ENCODE data around the gene MAGED4B.
"Not testable (repeated sequence)": the region's sequence is repeated elsewhere in the genome, so short reads cannot be mapped to it uniquely, and the experiment has no call there.

MAGED4B gene

GRCh38 chrX:52068666-52069640, at the start of gene MAGED4B:
TSS of gene MAGED4B (minus strand) at chrX:52069183. CDS start at chrX:52068172, 1,011 bp downstream.
- H3K9ac ChIP-seq (ENCODE audit: low read length); H3K27ac ChIP-seq (ENCODE audit: low read length); H3K36me3 ChIP-seq (ENCODE audit: control insufficient read depth, low read depth, low read length); H3K9me3 ChIP-seq (ENCODE audit: control insufficient read depth, low read depth, low read length); H3K27me3 ChIP-seq (ENCODE audit: control insufficient read depth, insufficient read depth, low read length); H3K4me1 ChIP-seq (ENCODE audit: control insufficient read depth, low read depth, low read length); H3K4me3 ChIP-seq (ENCODE audit: low read length): not testable (repeated sequence)

DNA sequence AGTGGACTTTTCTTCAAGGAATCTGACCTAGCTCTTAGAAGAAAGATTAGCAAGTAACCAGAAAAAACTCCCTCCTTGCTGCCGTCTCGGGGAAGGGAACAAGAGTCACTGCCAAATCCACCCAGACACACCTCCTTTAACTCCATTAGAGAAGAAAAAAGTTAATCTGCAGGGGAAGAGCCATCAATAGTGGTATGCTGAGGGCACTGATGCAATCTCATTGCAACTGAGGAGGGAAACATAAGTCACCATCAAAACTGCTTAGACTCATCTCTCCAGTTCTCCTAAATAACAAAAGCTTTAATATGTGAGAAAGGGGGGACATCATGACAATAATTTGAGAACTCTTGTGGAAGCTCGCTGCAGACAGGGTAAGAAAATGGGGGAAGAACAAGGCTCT, 49.3 kb upstream of the MAGED4B start:
- Histone ChIP-seq H3K9ac (ENCODE audit: low read length) (no peak overlapping the region), H3K27ac (ENCODE audit: low read length) (no peak overlapping the region), H3K9me3 (ENCODE audit: control insufficient read depth, low read depth, low read length) (peaks cover 5% of the 10 kb centered on the region), H3K36me3 (ENCODE audit: control insufficient read depth, low read depth, low read length) (no peaks in the 10 kb centered on the region), H3K27me3 (ENCODE audit: control insufficient read depth, insufficient read depth, low read length) (no peaks in the 10 kb centered on the region), H3K4me1 (ENCODE audit: control insufficient read depth, low read depth, low read length) (no peaks in the 10 kb centered on the region), H3K4me3 (ENCODE audit: low read length) (no peak overlapping the region)

- H3K27ac ChIP-seq (ENCODE audit: low read length) = no peak overlapping the region
- peaks cover 19% of the 10 kb centered on the region for H3K9me3 ChIP-seq (ENCODE audit: control insufficient read depth, low read depth, low read length)
- no peaks in the 10 kb centered on the region for H3K36me3 ChIP-seq (ENCODE audit: control insufficient read depth, low read depth, low read length)
- no peaks in the 10 kb centered on the region for H3K27me3 ChIP-seq (ENCODE audit: control insufficient read depth, insufficient read depth, low read length)
- no peak overlapping the region for H3K4me3 ChIP-seq (ENCODE audit: low read length)
- H3K9ac ChIP-seq (ENCODE audit: low read length) = no peak overlapping the region
- no peaks in the 10 kb centered on the region for H3K4me1 ChIP-seq (ENCODE audit: control insufficient read depth, low read depth, low read length)
Measured at GRCh38 chrX:52082578-52082977, 13.6 kb upstream of the MAGED4B start.

DNA sequence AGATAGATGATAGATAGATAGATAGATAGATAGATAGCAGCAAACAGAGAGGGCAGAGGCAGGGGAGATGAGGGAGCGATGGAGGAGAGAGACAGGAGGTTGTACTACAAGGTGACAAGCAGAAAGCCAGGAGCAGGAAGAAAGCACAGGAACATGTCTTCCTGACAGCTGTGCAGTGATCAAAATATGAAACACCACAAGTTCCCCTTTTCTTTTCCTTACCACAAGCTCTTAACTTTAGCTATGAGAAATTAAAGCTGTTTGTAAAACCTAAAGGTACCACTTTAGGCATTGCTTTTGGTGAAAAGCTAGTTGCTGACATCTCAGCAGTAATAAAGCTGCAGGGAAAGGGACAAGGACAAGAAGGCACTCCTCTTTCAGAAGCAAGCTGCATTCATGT, 9.1 kb upstream of the MAGED4B start:
- Histone ChIP-seq H3K4me3 (ENCODE audit: low read length) (no peak overlapping the region), H3K27me3 (ENCODE audit: control insufficient read depth, insufficient read depth, low read length) (no peaks in the 10 kb centered on the region), H3K4me1 (ENCODE audit: control insufficient read depth, low read depth, low read length) (no peaks in the 10 kb centered on the region), H3K36me3 (ENCODE audit: control insufficient read depth, low read depth, low read length) (no peaks in the 10 kb centered on the region), H3K27ac (ENCODE audit: low read length) (no peak overlapping the region), H3K9ac (ENCODE audit: low read length) (no peak overlapping the region), H3K9me3 (ENCODE audit: control insufficient read depth, low read depth, low read length) (peaks cover 9% of the 10 kb centered on the region)

DNA sequence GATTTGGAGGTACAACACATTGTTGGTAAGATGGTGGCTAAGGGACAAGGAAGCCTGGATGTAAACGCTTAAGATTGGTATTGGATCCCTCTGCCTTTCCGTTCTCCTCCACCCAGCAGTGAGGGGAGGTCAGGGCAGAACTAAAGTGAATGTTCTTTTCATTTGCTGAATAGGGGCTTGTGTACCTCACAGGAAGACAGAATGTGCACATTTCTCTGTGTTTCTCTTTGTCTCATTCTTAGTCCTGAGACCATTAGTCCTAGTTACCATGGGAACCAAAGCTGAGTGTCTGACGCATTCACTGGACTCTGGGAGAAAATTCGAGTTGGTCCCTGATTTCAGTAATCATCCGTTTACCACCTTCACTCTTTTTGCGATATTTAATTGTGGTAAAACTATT, 26.7 kb downstream of the MAGED4B start:
- not testable (repeated sequence) for H3K36me3 ChIP-seq (ENCODE audit: control insufficient read depth, low read depth, low read length); H3K9me3 ChIP-seq (ENCODE audit: control insufficient read depth, low read depth, low read length); H3K9ac ChIP-seq (ENCODE audit: low read length); H3K27me3 ChIP-seq (ENCODE audit: control insufficient read depth, insufficient read depth, low read length); H3K4me3 ChIP-seq (ENCODE audit: low read length); H3K4me1 ChIP-seq (ENCODE audit: control insufficient read depth, low read depth, low read length); H3K27ac ChIP-seq (ENCODE audit: low read length)

DNA sequence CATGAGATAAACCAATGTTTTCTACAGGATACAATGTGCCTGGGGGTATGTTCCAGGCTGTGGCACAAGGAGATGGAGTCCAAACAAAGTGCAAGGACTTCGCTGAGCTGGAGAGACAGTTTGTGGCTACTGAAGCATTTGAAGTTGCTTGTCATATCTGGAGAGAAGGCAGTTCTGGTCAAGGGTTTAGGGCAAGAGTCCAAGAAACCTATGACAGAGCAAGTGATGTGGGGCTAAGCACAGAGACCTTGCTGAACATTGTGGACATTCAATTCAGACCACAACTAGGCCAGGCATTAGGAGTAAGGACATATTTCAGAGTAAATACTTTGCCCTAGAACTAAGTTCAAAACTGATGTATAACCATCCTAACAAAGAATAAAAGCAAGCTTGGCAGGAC, 34.8 kb downstream of the MAGED4B start:
- Histone ChIP-seq H3K9ac (ENCODE audit: low read length) (no peak overlapping the region), H3K4me3 (ENCODE audit: low read length) (no peak overlapping the region), H3K4me1 (ENCODE audit: control insufficient read depth, low read depth, low read length) (no peaks in the 10 kb centered on the region), H3K36me3 (ENCODE audit: control insufficient read depth, low read depth, low read length) (no peaks in the 10 kb centered on the region), H3K27ac (ENCODE audit: low read length) (no peak overlapping the region), H3K9me3 (ENCODE audit: control insufficient read depth, low read depth, low read length) (peaks cover 13% of the 10 kb centered on the region), H3K27me3 (ENCODE audit: control insufficient read depth, insufficient read depth, low read length) (no peaks in the 10 kb centered on the region)

DNA sequence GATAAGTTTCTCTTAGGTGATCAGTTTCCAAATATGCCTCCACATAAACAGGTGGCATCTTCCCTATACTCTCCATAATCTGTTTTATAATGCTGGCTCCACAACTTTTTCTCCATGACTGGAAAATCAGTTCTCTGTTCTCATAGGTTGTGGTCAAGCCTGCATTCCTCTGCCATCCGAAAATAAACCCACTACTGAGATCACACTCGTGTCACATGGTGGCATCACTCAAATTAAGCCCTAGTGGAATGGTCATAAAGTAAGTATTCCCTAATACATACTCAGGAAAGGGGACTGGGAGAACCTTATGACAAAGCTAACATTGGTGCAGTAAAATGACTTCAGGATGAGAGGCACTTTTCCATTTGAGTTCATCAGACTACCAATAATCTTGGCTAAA, 37.6 kb downstream of the MAGED4B start:
- Histone ChIP-seq H3K27me3 (ENCODE audit: control insufficient read depth, insufficient read depth, low read length) (no peaks in the 10 kb centered on the region), H3K9ac (ENCODE audit: low read length) (no peak overlapping the region), H3K27ac (ENCODE audit: low read length) (no peak overlapping the region), H3K36me3 (ENCODE audit: control insufficient read depth, low read depth, low read length) (no peaks in the 10 kb centered on the region), H3K9me3 (ENCODE audit: control insufficient read depth, low read depth, low read length) (peaks cover 13% of the 10 kb centered on the region), H3K4me3 (ENCODE audit: low read length) (no peak overlapping the region), H3K4me1 (ENCODE audit: control insufficient read depth, low read depth, low read length) (no peaks in the 10 kb centered on the region)

GRCh38 chrX:52015794-52016193, 53.2 kb downstream of the MAGED4B start:
- H3K27me3 ChIP-seq (ENCODE audit: control insufficient read depth, insufficient read depth, low read length) = no peaks in the 10 kb centered on the region
- no peaks in the 10 kb centered on the region for H3K9me3 ChIP-seq (ENCODE audit: control insufficient read depth, low read depth, low read length)
- peak overlapping the region; percentile 17 for H3K27ac ChIP-seq (ENCODE audit: low read length)
- H3K4me1 ChIP-seq (ENCODE audit: control insufficient read depth, low read depth, low read length) = peaks cover 11% of the 10 kb centered on the region
- peak overlapping the region; percentile 2 for H3K4me3 ChIP-seq (ENCODE audit: low read length)
- H3K36me3 ChIP-seq (ENCODE audit: control insufficient read depth, low read depth, low read length) = no peaks in the 10 kb centered on the region
- no peak overlapping the region for H3K9ac ChIP-seq (ENCODE audit: low read length)
